KMS-11 (cell line): Measurements from ENCODE around the gene YLPM1.

Source experiments
- H2AFZ ChIP-seq: fragments of 200-600 bp; sonication (generic); 2 replicates; pipeline ENCODE4 v1.6.1; 2016; ENCODE audit warnings: antibody characterized with exemption, mixed run types, low read depth
- H3K27ac ChIP-seq: fragments of 200-600 bp; sonication (generic); 2 replicates; pipeline ENCODE4 v1.6.1; 2016; ENCODE audit warnings: mild to moderate bottlenecking, mixed run types
- H3K27me3 ChIP-seq: fragments of 200-600 bp; sonication (generic); 2 replicates; pipeline ENCODE4 v1.6.1; 2017; ENCODE audit warnings: mild to moderate bottlenecking, low read depth, mixed run types, moderate library complexity; ENCODE audit not compliant: insufficient read depth
- H3K36me3 ChIP-seq: fragments of 200-600 bp; sonication (generic); 2 replicates; pipeline ENCODE4 v1.6.1; 2017; ENCODE audit warnings: mild to moderate bottlenecking, mixed run types; ENCODE audit not compliant: insufficient read depth
- H3K4me1 ChIP-seq: fragments of 200-600 bp; sonication (generic); 2 replicates; pipeline ENCODE4 v1.6.1; 2016; ENCODE audit warnings: mild to moderate bottlenecking, low read depth, mixed run types; ENCODE audit not compliant: poor library complexity, severe bottlenecking
- H3K4me2 ChIP-seq: fragments of 200-600 bp; sonication (generic); 2 replicates; pipeline ENCODE4 v1.7.0; 2016; ENCODE audit warnings: mild to moderate bottlenecking, mixed run types
- H3K4me3 ChIP-seq: fragments of 200-600 bp; sonication (generic); IDR thresholded peaks from 2 replicates; pipeline ENCODE4 v1.6.1; 2017; ENCODE audit warnings: low read depth, low read length, mixed read lengths; ENCODE audit not compliant: insufficient read depth
- H3K79me2 ChIP-seq: fragments of 200-600 bp; sonication (generic); 2 replicates; pipeline ENCODE4 v1.6.1; 2016; ENCODE audit warnings: low read depth, mixed run types; ENCODE audit not compliant: insufficient read depth
- H3K9ac ChIP-seq: fragments of 200-600 bp; sonication (generic); 2 replicates; pipeline ENCODE4 v1.6.1; 2016; ENCODE audit warnings: mild to moderate bottlenecking, mixed run types
- H4K20me1 ChIP-seq: fragments of 200-600 bp; sonication (generic); 2 replicates; pipeline ENCODE4 v1.6.1; 2016; ENCODE audit warnings: mild to moderate bottlenecking, mixed run types; ENCODE audit not compliant: insufficient read depth
- CTCF ChIP-seq: fragments of 200-600 bp; sonication (generic); conservative IDR thresholded peaks from 2 replicates; pipeline ENCODE4 v1.6.1; 2017; ENCODE audit warnings: low read depth, mild to moderate bottlenecking, antibody characterized with exemption, low read length, moderate library complexity, mixed read lengths

The YLPM1 gene

GRCh38 chr14:74816124-74816523 is 53.0 kb downstream of the YLPM1 start:
- no peak overlapping the region for H2AFZ ChIP-seq
- H3K9ac ChIP-seq: no peak overlapping the region
- no peaks in the 10 kb centered on the region for H4K20me1 ChIP-seq
- H3K4me1 ChIP-seq: no peaks in the 10 kb centered on the region
- H3K4me3 ChIP-seq: no peak overlapping the region
- H3K27ac ChIP-seq: no peak overlapping the region
- H3K79me2 ChIP-seq: no peaks in the 10 kb centered on the region
- H3K27me3 ChIP-seq: no peaks in the 10 kb centered on the region
- no peak for TF ChIP-seq CTCF
- no peak overlapping the region for H3K4me2 ChIP-seq
- no peaks in the 10 kb centered on the region for H3K36me3 ChIP-seq

- H2AFZ ChIP-seq: no peak overlapping the region
- no peak for TF ChIP-seq CTCF
- no peak overlapping the region for H3K9ac ChIP-seq
- no peaks in the 10 kb centered on the region for H4K20me1 ChIP-seq
- no peak overlapping the region for H3K27ac ChIP-seq
- H3K4me2 ChIP-seq: no peak overlapping the region
- no peaks in the 10 kb centered on the region for H3K36me3 ChIP-seq
- no peaks in the 10 kb centered on the region for H3K27me3 ChIP-seq
- H3K4me1 ChIP-seq: no peaks in the 10 kb centered on the region
- no peaks in the 10 kb centered on the region for H3K79me2 ChIP-seq
- H3K4me3 ChIP-seq: no peak overlapping the region
Observed at GRCh38 chr14:74820288-74820687, 57.2 kb downstream of the YLPM1 start.

GRCh38 chr14:74821267-74821915 is 58.3 kb downstream of the YLPM1 start:
- no peaks in the 10 kb centered on the region for H3K36me3 ChIP-seq
- TF ChIP-seq CTCF: no peak
- H3K4me3 ChIP-seq: no peak overlapping the region

GRCh38 chr14:74824997-74825396 is 61.9 kb downstream of the YLPM1 start:
- H3K4me1 ChIP-seq: no peaks in the 10 kb centered on the region
- H3K4me2 ChIP-seq: no peak overlapping the region
- H3K27ac ChIP-seq: no peak overlapping the region
- no peaks in the 10 kb centered on the region for H3K27me3 ChIP-seq
- TF ChIP-seq CTCF: no peak
- H2AFZ ChIP-seq: no peak overlapping the region
- no peaks in the 10 kb centered on the region for H3K79me2 ChIP-seq
- H3K9ac ChIP-seq: no peak overlapping the region
- no peaks in the 10 kb centered on the region for H3K36me3 ChIP-seq
- no peaks in the 10 kb centered on the region for H4K20me1 ChIP-seq
- no peak overlapping the region for H3K4me3 ChIP-seq

More at GRCh38 chr14:74821267-74821915, 58.3 kb downstream of the YLPM1 start:
- Histone ChIP-seq H3K27me3 (no peaks in the 10 kb centered on the region), H3K9ac (no peak overlapping the region), H4K20me1 (no peaks in the 10 kb centered on the region), H3K27ac (no peak overlapping the region), H3K4me1 (no peaks in the 10 kb centered on the region), H3K79me2 (no peaks in the 10 kb centered on the region), H2AFZ (no peak overlapping the region), H3K4me2 (no peak overlapping the region)
